ENCODE measurements around the gene UBASH3A.
"Not testable (repeated sequence)": the region's sequence is repeated elsewhere in the genome, so short reads cannot be mapped to it uniquely, and the experiment has no call there.

UBASH3A gene

DNA sequence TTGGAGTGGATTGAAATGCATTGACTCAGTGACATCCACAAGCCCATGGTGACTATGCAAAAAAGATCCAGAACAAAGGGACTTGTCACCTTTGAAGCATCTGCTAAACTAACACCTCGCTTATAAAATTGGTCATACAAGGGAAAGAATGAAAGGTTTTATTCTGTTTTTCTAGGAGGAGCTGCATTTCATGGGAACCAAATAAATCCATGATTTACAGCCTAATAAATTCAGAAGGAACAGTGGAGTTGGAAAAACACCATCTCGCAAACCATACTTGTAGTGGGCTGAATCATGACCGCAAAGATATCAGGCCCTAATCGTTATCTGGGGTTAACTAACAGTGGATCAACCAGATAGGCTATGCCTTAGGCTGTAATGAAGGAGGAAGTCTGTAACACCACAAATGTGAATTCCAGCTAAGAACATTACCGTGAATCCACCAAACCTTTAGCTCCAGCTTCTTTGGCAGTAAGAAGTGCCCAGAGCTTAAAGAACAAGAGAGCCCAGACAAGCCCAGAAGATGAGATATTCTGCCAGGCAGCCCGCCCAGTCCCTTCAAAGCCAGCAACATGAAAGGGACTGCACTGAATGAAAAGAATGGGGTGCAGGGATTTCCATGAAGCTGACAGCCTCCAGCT is 64.9 kb downstream of the UBASH3A start:
- DNase-seq (ENCODE audit: low read depth) = no peak

DNA sequence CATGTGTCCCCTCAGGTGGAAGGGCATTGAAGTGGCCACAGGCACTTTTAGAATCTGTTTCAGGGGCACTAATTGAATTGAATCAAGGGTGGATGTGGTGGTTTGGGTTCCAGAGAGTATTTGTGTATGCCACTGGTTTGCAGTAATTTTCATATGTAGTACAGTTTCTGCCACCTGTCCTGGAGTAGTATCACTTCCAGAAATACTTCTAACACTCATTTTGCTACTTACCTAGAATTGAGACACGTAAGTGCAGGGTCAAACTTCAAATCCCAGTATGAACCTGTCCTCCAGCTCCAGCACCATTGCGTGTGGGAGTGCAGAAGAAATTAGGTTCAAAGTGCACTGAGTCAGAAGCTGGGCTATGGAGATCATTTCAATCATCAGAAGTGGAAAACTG is 65.6 kb downstream of the UBASH3A start:
- no peak for DNase-seq (ENCODE audit: low read depth)

DNA sequence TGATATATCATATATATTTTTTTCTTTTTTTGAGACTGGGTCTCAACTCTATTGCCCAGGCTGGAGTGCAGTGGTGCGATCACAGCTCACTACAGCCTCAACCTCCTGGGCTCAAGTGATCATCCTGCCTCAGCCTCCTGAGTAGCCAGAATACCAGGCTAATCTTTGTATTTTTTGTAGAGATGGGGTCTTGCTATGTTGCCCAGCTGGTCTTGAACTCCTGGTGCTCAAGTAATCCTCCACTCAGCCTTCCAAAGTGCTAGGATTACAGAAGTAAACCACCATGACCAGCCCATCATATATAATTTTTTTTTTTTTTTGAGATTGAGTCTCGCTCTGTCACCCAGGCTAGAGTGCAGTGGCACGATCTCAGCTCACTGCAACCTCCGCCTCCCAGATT is 66.0 kb downstream of the UBASH3A start:
- DNase-seq (ENCODE audit: low read depth) = not testable (repeated sequence)

DNA sequence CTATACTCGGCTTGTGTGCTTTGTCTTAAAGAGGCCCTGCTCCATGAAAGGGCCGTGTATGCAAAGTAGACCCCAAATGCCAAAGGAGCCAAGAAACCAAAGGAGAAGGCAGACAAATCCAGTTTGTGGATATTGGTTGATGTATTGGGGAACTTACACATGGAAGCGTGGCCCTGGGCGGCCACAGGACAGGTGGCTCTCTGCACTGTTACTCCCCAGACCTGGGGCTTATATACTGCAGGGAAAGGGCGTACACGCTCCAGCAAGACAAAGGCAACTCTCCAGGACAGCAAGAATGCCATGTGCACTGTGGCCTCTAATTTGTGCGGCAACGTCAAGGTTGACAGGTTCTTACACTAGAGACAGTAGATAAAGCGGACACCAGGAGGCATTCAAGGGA is 67.5 kb downstream of the UBASH3A start:
- no peak for DNase-seq (ENCODE audit: low read depth)

DNA sequence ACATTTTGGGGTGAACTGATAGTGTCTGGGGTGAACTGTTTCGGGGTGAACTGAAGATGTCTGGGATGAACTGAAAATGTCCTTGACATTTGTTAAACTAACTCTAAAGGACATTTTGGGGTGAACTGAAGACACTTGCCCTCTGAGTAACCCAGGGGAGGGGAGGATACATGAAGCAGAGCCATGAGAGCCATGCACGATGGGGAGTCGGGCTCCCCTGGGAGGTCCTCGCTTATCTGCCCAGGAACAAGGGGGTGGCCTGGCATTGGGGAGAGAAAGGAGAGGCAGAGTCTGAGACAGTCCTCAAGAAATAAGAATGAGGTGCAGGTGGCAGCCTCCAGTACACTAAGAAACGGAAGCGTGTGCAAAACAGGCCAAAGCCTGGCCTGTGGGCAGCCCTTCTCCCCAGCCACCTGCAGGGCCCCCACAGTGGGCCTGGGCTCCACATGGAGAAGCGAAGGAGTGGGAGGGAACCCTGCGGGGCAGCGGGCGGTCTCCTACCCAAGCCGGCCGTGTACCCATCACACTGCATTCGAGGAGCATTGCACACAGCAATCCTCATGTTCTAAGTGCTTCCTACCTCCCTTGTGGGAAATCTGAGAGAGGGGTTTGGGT is 68.1 kb downstream of the UBASH3A start:
- no peak for DNase-seq (ENCODE audit: low read depth)

DNA sequence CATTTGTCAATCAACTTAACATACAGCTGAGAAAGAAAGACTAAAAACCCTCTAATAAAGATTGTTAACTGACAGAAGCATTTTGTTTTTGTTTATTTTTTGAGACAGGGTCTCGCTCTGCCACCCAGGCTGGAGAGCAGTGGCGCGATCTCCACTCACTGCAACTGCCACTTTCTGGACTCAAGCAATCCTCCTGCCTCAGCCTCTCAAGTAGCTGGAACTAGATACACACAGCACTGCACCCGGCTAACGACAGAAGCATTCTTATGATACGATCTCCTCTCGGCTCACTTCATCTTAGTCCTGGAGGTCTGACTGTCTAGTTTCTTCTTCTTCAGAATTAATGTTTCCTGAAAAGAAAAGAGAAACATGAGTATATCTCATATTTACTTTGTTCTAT is 68.8 kb downstream of the UBASH3A start:
- DNase-seq (ENCODE audit: low read depth) = no peak

DNA sequence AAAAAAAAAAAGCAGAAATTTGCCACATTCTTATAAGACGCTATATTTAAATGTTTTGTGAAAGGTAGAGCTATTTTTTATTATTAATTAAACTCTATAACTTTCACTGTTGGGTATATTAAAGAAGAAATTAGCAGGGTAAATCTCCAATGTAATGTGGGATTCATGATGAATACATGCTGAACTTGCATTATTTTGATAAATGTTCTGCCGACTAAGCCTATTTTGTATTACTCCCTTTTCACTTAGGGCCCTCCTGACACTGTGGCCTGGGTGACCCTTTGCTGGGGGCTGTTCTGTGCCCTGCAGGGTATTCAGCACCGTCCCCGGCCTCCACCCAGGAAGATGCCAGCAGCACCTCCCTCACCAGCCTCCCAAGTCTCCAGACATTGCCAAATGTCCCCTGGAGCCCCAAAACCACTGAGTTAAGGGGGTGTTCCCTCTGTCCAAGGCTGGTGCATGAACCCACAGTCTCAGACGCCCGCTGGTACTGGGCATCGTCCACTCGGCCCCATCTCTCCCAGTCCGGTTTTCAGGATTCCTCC is 69.9 kb downstream of the UBASH3A start:
- no peak for DNase-seq (ENCODE audit: low read depth)

DNA sequence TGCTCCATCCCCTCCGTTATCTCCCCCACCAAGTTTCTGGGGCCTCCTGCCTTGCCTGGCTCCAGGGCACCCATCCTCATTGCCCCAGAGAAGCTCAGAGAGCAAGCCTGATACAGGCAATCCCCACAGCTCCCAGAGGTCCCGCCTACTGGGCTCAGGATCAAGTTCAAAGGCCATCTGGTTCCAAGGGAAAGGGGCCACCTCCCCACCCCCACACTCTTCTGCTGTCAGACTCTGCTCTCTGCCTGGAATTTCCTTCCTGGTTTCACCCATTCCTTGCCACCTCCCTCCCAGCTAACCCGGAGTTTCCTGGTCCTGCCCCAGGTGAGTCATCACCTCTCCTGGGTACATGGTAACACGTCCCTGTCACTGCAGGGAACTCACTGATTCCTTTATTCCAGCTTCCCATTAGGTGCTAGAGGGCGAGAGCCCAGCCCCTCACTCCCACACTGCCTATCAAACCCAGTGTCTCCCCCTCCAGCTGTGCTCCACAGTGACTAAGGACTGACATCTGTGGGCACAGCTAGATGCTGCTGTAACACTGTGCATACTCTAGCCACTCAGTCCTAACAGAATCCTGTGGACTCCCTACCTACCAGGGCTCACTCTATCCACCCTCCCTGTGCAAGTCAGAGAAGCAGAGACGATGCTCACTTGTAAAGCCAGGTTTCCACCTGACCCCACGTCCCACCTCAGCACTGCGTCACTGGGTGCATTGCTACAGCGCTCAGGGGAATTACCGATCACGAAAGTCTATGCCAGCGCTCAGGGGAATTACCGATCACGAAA is 70.5 kb downstream of the UBASH3A start:
- no peak for DNase-seq (ENCODE audit: low read depth)

DNA sequence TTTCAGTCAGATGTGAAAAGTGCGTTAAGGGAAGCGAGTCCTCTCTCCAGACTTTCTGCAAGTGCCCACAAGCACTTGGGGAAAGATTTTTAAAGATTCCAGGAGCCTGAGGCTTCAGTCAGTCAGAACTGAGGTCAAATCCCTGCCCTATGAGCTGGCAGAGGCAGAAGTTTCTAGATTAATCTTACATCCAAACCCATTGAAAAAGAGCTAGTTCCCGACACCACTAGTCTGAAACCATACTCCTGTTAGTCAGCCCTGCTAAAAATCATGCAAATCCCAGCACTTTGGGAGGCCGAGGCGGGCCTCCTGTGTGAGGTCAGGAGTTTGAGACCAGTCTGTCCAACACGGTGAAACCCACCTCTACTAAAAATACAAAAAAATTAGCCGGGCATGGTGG is 71.3 kb downstream of the UBASH3A start:
- DNase-seq (ENCODE audit: low read depth) = no peak

DNA sequence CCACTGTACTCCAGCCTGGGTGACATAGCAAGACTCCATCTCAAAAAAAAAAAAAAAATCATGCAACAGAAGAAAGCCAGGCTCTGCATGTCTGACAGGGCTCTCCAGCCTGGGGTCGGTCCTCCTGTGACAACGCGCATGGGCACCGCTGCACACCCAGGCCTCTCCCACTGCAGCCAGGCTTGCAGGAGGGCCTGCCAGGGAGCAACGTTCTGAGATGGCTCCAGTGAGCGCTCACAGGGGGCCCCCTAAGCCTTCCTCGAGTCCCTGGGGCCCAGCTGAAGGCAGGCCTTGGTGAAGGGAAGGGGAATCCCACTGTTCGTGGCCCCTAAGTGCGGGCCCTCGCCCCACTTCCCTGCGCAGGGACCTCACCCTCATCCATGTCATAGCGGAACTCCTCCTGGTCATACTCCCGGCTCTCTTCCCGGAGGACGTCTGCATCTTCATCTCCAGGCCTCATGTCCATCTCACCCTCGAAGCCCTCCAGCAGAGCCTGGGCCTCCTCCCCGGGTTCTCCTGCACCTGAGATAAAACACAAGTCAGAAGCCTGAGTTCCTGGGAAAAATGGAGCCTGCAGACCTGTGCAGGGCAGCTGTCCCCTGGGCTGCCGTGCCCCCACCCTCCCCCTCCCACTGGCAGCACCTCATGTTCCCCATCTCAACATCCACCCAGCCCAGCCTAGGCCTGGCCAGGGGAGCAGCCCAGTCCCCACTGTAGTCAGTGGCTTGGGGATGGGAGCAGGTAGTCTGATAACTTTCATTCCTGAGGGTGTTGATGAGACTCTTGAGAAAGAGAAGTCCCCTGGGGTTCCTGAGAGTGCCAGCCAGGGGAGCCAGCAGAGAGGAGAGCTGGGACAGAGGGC is 72.1 kb downstream of the UBASH3A start:
- no peak for DNase-seq (ENCODE audit: low read depth)

DNA sequence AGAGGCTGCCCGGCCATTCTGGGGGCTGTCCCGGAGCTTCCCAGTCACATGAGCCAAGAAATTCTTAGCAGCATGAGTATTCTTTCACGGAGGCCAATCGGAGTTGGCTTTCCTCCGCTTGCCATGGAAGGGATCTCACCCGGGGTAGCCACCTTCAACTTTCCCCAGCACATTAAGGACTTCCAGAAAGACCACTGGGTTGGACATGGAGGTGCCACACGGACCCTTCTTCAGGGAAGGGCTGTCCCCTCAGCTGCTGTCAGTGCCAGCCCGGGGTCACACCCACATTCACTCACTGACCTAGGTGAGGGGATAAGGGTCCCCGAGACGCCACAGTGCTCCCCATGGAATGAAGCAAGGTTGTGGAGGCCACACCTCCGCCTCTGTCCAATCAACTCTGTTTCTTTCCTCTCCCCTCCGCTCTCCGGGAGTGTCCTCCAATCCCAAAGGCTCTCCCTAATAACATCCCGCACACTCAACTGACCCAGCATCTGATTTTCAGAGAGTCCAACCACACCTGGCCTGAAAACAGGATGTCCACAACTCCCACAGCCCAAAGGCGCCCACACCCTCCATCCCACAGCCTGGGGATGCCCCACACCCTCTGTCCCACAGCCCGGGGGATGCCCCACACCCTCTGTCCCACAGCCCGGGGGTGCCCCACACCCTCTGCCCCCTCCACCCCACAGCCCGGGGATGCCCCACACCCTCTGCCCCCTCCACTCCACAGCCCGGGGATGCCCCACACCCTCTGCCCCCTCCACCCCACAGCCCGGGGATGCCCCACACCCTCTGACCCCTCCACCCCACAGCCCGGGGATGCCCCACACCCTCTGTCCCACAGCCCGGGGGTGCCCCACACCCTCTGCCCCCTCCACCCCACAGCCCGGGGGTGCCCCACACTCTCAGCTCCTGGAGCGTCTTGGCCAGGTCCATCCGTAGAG is 73.0 kb downstream of the UBASH3A start:
- DNase-seq (ENCODE audit: low read depth) = no peak

DNA sequence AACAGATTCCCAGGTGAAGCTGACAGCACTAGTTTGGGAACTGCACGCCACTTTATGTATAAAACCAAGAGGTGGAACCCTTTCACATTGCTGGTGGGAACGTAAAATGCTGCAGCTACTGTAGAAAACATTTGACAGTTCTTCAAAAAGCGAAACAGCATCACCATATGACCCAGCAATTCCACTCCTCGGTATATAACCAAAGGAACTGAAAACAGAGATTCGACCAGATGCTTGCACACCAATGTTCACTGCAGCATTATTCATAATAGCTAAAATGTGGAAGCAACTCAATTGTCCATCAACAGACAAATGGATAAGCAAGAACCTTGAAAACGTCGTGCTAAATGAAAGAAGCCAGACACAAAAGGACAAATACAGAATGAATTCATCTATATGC is 74.8 kb downstream of the UBASH3A start:
- no peak for DNase-seq (ENCODE audit: low read depth)

DNA sequence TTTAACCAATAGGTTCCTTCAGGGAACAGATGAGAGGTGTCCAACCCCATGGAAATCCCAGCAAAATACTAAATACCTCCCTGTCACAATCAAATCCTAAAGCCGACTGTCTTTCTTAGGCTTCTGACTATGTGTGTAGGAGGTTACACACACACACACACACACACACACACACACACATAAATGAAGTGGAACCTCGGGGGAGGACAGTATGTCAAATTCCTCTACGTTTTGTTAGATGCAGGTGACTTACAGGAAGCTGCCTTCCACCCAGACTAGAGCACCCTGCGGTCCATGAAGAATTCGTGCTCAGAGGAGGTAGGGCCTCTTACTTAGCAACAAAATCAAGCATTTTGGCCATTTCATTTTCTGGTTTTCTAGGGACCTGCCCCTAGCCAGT is 75.9 kb downstream of the UBASH3A start:
- DNase-seq (ENCODE audit: low read depth) = no peak

DNA sequence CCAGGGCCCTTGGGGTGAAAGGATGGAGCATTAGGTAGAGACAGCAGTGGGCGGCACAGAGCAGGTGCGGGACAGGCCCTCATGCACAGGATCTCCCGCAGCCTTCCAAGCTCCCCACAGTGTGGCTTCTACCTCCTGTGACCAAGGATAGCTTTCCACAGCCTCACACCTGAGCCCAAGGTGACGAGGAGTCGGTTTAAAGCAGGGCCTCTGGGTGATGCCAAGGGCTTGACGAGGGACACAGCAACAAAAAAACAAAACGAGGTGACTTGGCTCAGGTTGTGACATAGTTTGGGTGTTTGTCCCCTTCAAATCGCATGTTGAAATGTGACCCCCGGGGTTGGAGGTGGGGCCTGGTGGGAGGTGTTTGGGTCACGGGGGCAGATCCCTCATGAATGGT is 77.0 kb downstream of the UBASH3A start:
- no peak for DNase-seq (ENCODE audit: low read depth)

DNA sequence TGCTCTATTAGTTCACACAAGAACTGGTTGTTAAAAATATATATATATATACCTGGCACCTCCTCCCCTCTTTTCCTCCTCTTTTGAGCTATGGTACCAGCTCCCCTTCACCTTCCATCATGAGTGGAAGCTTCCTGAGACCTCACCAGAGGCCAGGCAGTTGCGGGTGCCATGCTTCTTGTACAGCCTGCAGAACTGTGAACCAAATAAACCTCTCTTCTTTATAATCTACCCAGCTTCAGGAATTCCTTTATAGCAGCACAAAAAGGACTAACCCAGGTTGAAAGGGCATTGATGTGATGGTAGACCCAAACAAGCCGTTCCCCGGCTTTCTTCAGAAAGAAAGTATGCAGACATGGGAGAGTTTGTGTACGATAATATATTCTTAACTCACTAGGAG is 77.5 kb downstream of the UBASH3A start:
- DNase-seq (ENCODE audit: low read depth) = no peak

DNA sequence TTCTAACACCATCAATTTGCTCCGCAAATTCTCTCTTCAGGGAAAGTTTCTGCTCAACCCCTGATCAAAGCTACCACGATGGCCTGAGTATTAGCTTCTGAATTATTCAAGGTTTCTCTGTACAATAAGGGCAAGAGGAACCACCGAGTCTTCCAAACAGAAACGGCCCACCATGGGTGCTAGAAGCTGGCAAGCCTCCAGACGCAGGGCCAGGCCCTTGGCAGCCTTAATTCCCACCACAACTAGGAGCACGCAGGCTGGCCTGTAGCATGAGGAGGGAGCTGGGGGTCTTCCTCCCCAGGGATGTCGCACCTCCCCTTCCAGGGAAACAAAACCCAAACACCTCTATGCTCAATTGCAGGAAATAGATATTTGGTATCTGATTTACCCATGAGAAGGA is 81.3 kb downstream of the UBASH3A start:
- DNase-seq (ENCODE audit: low read depth) = no peak

DNA sequence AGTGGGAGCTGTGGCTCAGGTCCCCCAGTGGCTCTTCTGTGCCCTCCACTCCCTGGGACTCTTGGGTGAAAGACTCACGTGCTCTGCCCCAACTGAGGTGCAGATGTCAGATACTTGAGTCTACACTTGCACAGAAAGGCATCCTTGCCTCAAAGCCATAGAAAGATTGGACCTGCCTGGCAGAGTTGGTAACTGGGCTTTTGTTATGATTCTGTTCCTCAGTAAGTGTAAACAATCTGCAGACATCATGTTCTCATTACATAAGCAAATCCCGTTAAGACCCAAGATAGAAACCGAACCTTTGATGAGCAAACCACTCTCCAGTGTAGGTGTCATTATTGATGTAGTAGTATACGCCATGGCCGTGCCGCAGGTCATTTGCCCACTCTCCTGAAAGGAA is 82.4 kb downstream of the UBASH3A start:
- no peak for DNase-seq (ENCODE audit: low read depth)

DNA sequence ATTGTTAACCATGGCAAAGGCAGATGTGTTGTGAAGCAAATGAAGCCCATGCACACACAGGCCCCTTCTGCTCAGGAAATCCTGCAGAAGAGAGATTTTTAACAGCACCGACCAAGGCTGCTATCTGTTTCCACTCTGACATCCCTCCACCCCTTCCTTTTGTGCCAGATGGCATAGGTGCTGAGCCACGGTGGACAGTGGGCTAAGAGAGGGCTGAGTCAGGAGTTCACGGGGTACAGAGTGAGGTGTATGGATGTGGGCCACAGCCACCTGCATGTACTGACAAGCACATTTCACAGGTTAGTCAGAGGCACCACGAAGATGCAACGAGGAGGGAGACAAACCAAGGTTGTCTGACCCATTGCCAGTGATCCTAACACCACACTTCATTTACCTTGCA is 82.8 kb downstream of the UBASH3A start:
- DNase-seq (ENCODE audit: low read depth) = no peak

DNA sequence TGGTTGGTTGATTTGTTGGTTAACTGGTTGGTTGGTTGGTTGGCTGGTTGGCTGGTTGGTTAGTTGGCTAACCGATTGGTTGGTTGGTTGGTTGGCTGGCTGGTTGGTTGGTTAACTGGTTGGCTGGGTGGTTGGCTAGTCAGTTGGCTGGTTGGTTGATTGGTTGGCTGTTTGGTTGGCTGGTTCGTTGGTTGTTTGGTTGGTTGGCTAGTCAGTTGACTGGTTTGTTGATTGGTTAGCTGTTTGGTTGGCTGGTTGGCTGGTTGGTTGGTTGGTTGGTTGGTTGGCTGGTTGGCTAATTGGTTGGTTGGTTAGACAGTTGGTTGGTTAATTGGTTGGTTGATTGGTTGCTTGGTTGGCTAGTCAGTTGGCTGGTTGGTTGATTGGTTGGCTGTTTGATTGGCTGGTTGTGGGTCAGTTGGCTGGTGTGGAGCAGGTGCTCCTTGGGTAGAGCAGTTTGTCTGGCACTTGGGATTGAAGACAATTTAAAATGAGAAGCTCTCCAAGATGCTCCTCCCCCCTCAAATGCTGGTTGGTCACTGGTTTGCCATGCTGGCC is 85.4 kb downstream of the UBASH3A start:
- no peak for DNase-seq (ENCODE audit: low read depth)

DNA sequence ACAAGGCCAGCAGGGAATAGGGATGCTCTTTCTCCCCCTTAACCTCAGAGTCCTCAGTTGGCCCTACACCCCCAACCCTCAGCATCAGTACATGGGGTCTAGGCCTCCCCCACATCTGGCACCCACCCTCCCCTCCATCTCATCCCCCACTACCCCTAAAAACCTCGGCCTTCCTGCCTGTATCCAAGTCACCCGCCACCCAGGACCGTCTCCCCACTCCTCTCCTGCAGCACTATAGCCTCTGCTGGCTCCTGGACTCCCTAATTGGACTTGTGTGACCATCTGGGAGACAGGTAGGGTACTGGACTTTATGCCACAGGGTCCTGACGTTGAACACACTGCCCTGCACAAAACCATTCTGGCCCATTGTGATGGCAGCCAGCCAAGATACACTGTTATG is 86.3 kb downstream of the UBASH3A start:
- DNase-seq (ENCODE audit: low read depth) = no peak

DNA sequence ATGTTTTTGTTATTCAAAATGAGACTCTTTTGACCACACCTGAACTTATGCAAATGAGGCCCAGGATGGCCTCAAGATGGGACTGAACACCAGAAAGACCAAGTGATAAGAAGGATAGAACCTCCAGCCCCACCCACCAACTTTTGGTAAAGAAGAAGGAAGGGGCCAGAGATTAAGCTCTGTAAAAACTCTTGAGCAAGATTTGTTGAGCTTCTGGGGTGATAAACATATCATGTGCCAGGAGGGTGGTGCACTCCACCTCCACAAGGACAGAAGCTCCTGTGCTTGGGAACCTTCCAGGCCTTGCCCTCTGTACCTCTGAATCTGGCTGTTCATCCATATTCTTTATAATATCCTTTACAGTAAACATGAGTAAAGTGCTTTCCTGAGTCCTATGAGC is 87.0 kb downstream of the UBASH3A start:
- no peak for DNase-seq (ENCODE audit: low read depth)

Measured in stimulated activated CD8-positive, alpha-beta memory T cell treated with anti-CD3 and anti-CD28 coated beads, Interleukin-15, amount 100 ng/mL, for 1 hour (primary cell).